ENCODE measurements around the gene PTPRD.
"Not testable (repeated sequence)": the region's sequence is repeated elsewhere in the genome, so short reads cannot be mapped to it uniquely, and the experiment has no call there.

PTPRD gene

DNA sequence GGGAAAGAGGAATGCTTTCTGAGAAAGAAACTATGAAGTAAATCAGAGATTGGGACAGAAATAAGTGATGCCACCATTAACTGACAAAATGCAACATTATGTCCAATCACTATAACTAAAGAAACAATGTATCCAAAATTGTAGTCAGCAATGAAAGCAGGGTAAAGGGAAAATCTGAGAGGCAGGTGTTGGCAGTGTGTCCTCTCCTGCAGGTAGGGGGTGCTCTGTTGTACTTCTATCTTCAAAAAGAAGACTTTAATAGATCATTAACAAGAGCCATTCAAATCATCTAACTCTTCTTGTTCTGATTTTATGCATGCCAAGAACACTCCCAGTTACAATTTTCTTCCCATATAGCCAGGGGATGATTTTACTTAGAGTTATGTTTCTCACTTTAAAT lies 1275.7 kb downstream of the PTPRD start:
- DNase-seq, result no peak

DNA sequence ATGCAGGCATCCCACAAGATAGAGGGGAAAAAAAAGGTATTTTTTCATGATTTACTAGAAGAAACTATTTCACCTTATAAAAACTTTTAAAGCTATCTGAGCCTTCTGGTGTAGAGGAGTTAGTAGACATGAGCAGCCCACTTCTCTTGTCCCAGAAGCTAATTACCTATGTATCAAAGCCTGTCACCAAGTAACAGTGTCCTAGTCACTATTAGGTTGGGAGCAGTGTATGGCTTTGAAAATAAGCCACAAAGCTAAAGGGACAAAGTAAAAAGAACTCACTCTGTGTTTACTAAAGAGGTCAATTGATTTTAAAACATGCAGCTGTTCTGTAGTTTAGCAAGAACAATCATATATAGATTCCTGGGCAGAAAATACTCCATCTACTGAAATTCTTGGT lies 1286.1 kb downstream of the PTPRD start:
- no peak for DNase-seq

DNA sequence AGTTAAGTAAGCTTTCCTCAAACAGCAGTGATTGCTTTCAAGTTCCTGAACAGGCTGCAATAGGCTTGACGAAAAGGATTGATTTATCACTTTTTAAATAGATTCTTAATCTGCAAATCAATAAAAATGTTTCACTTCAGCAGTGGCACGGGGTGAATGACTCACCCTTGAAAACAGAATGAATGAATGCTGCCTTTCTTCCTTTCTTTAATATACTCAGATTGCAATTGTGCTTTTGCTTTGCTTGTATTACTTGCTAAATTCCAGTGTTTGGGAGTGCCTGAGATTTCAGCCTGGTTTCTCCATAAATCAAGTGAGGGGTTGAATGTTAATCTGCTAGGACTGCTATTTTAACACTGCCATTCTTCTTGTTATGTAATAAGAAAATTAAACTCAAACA lies 1293.8 kb downstream of the PTPRD start:
- DNase-seq, result peak in 1 of 51 donors; percentile 41

DNA sequence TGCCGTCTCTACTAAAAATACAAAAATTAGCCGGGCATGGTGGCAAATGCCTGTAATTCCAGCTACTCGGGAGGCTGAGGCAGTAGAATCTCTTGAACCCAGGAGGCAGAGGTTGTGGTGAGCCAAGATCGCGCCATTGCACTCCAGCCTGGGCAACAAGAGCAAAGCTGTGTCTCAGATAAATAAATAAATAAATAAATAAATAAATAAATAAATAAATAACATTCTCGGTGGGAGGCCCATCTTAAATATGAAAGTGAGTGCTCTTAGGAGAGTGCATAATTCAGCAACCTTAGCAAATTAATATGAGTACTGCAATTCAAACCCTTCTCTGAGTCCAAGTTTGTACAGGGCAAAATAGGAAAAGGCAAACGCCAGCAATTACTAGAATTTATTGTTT lies 1302.1 kb downstream of the PTPRD start:
- not testable (repeated sequence) for DNase-seq

DNA sequence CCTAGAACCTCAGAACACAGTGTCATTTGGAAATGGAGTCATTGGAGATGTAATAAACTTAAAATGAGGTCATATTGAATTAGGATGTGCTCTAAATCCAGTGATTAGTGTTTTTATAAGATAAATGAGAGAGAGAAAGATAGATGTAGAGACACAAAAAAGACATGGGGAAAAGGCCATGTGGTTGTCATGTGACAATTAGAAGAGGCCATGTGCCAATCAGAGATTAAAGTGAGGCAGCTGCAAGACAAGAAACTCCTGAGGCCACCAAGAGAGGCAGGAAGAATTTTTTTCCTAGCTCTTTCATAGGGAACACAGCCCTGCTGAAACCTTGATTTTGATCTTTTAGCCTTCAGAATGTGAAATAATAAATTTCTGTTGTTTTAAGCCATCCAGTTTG lies 1307.2 kb downstream of the PTPRD start:
- DNase-seq, result no peak

DNA sequence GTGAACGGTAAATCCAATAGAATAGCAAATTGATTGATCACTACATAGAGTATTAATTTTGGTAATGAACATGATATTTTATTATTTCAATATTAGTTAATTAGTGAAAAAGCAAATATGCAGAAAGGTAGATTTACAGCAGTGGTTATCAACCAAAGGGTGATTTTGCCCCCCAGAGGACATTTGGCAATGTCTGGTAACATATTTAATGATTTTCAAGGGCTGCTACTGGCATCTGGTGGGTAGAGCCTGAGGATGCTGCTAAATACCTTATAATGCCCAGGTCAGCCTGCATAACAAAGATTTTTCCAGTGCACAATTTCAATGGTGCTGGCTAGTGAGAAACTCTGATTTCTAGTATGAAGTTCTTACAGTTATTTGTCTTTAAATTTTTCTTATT lies 1313.7 kb downstream of the PTPRD start:
- DNase-seq, result peak in 1 of 51 donors; percentile 3

- no peak for DNase-seq
Measured at GRCh38 chr9:9286001-9286400, 1326.8 kb downstream of the PTPRD start.

- DNase-seq, result no peak
Measured at GRCh38 chr9:9284201-9284600, 1328.6 kb downstream of the PTPRD start.

DNA sequence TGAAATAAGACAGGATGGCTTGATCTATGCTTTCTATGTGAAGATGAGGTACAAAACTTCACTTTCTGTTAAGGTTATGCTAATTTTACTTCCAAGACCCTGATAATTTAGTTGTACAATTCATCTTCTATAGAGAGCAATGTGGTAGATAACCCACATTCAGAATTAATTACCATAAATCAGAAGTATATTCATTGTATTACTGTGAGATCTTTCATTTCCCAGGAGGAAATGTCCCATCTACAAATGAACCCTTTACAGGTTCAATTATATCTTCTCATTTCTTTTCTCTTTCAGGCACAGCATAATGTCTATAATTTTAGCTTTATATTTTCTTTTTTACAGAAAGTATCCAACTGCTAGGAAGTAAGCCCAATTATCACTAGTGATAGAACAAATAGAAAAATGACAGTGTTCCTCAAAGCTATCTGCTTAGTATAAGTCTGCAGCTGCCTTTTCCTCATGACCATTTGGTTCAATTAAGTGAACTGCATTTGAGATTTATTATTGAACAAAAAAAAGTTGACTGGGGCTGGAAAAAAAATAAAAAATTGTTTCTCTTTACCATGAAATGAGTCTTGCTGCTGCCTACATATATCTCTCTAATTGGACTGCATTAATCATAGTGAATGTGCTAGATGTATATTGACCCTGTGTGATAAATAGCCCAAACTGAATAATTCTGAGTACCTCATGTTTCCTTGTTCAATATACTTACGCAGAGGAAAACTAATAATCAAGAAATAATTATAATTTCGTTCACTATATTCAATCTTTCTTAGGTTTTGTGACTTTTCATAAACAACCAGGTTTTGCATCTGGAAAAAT lies 1329.4 kb downstream of the PTPRD start:
- no peak for DNase-seq

- peak in 1 of 51 donors; percentile 11 for DNase-seq
Measured at GRCh38 chr9:9275601-9276000, 1337.2 kb downstream of the PTPRD start.

- DNase-seq, result no peak
Measured at GRCh38 chr9:9257999-9258498, 1354.8 kb downstream of the PTPRD start.

DNA sequence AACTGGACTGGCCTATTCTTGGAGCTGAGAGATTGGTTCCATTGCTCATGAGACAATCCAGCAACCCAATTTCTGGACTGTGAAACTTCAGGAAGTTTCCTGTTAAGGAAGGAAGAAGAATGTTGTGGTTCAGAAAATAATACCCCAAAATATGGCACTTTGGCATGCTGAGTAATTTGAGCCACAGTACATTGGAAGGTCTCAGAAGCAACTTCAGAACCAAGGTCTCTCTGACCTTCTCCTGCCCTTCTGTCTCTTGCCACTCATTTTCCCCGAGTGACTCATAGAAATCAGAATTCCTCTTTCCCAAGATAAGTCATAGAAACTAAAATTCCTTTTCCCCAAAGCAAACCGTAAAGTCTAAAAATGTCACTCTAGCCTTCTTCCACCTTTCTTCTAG lies 1366.1 kb downstream of the PTPRD start:
- DNase-seq, result no peak

DNA sequence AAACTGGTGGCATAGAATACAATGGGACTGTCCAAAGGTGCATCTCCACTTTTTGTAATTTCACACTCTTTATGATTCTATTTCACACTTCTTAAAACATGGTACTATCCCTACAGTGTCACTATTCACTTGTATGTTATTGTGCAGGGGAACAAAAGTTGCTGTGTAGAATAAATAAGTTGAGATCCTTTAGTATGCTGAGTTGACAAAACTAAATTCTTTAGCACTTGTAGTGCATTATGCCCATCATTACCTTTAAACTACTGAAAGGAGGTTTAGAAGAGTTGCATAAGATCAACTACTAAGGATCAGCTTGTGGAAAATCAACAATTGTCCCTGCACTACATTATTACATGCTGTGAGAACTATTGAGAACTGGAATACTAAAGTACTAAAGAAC lies 1380.9 kb downstream of the PTPRD start:
- DNase-seq, result no peak

DNA sequence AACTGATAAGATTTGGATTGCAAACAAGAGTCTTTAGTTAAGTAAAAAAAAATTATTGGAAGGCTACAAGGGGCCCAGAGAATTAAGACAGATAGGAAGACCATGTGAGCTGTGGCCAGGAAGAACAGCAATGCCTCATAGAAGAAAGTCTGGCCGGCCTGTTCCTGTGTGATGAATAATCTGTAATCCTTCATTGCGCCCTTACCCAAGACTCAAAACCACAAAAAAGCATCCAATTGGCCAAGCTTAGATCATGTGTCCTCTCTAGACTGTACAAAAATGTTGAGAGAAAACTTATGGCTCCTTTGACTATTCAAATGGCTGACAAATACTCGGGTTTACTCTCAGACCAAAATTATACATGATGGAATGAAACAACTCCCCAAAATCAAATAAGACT lies 1383.5 kb downstream of the PTPRD start:
- no peak for DNase-seq

DNA sequence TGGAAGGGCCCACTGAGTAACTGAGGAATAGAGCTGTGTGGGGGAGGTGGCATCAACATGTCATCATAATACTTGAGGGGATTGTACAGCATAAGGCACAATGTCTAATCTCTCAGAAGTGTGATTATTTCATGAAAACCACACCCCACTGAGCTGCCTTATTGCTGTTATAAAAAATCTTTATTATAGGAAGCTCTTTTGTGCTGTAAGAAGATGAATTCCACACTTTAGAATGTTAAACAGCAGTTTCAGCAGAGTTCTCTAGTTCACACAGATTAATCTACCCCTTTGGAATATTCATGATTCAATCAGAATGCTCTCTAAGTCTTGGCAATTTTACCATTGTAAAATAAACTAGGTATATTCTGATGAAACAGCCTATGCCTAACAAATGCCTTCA lies 1389.6 kb downstream of the PTPRD start:
- no peak for DNase-seq

DNA sequence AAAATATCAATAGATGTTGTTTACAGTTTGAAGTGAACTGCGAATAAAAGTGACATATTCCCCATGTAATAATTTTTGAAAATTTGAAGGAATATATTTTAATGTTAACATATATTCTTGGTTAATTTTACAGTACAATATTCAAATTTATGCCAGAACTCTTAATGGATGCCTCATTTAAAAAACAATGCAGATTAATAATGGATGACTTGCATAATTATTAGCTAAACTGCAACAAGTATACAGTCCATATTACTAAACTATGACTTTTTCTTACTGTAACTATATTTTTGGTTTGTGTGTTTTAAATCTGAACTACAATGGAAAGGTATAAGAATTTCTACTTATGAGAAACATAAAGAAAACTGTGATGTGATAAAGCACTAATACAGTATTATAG lies 1390.1 kb downstream of the PTPRD start:
- no peak for DNase-seq

- DNase-seq, result no peak
Measured at GRCh38 chr9:9216934-9217333, 1395.9 kb downstream of the PTPRD start.

DNA sequence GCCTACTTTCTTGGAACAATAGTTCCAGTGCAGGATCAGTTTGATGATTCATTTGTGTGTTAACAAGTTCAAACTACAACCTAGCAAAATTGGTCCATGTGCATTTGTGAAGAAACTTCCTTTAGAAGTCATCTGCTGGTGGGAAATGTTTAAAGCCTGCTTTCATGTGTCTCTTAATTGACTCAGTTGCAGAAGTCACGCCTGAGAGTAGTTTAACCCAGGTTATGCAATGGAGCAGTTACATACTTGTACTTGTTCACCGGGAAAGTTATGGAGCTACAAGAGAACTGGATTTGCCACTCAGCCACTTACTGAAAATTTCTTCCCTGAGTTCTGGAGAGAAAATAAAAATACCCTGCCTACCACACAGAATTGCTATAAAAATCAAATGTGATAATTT lies 1397.8 kb downstream of the PTPRD start:
- DNase-seq, result no peak

GRCh38 chr9:9214066-9214465 lies 1398.7 kb downstream of the PTPRD start:
- no peak for DNase-seq

GRCh38 chr9:9212963-9213362 lies 1399.8 kb downstream of the PTPRD start:
- no peak for DNase-seq

GRCh38 chr9:9202276-9202675 lies 1410.5 kb downstream of the PTPRD start:
- DNase-seq, result no peak

- no peak for DNase-seq
Measured at GRCh38 chr9:9186086-9186485, 1426.7 kb downstream of the PTPRD start.

GRCh38 chr9:9182431-9182830 lies 1430.4 kb downstream of the PTPRD start:
- no peak for DNase-seq

- DNase-seq, result no peak
Measured at GRCh38 chr9:9177081-9177480, 1435.7 kb downstream of the PTPRD start.
